Liver (tissue), 3 donors: ENCODE measurements around the gene ADAP1.
"Not testable (repeated sequence)": the region's sequence is repeated elsewhere in the genome, so short reads cannot be mapped to it uniquely, and the experiment has no call there.

ENCODE experiments used
- HNF4A ChIP-seq, 2 donors: conservative IDR thresholded peaks; 2 replicates each; pipeline ENCODE4 v1.6.1; 2016; ENCODE audit warnings: antibody characterized with exemption in 2 of 2, mild to moderate bottlenecking in 2 of 2
- REST ChIP-seq: IDR thresholded peaks from 2 replicates; pipeline ENCODE4 v1.6.1; 2016; ENCODE audit warnings: antibody characterized with exemption, mild to moderate bottlenecking
- TAF1 ChIP-seq: conservative IDR thresholded peaks from 2 replicates; pipeline ENCODE4 v1.6.1; 2016; ENCODE audit warnings: antibody characterized with exemption, mild to moderate bottlenecking
- ZBTB33 ChIP-seq: IDR thresholded peaks from 2 replicates; pipeline ENCODE4 v1.6.1; 2016; ENCODE audit warnings: antibody characterized with exemption
- TF ChIP-seq, protein P1 (sequence below): fragments of 150-350 bp; IDR thresholded peaks from 2 replicates; pipeline ENCODE4 v1.5.1; 2017; ENCODE audit warnings: improper control_type of control experiment, low read depth, low read length; ENCODE audit not compliant: missing input control
- TF ChIP-seq, protein P2 (sequence below): IDR thresholded peaks from 2 replicates; pipeline ENCODE4 v1.6.1; 2016; ENCODE audit warnings: antibody characterized with exemption
- donor health status: healthy.
- donor health status: healthy.

DNA sequence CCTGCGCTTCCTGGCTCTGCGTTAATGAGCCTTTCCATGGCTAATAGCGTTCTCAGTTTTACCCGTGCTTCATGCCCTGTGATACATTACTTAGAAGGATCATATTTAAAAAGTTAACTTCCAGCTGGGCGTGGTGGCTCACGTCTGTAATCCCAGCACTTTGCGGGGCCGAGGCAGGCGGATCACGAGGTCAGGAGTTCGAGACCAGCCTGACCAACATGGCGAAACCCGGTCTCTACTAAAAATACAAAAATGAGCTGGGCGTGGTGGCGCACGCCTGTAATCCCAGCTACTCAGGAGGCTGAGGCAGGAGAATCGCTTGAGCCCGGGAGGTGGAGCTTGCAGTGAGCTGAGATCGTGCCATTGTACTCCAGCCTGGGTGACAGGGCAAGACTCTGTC is 81.8 kb downstream of the ADAP1 start:
- TF ChIP-seq ZBTB33; REST; TAF1; HNF4A (conservative IDR thresholded peaks at IDR 0.05): not testable (repeated sequence)
- TF ChIP-seq, protein P1, sequence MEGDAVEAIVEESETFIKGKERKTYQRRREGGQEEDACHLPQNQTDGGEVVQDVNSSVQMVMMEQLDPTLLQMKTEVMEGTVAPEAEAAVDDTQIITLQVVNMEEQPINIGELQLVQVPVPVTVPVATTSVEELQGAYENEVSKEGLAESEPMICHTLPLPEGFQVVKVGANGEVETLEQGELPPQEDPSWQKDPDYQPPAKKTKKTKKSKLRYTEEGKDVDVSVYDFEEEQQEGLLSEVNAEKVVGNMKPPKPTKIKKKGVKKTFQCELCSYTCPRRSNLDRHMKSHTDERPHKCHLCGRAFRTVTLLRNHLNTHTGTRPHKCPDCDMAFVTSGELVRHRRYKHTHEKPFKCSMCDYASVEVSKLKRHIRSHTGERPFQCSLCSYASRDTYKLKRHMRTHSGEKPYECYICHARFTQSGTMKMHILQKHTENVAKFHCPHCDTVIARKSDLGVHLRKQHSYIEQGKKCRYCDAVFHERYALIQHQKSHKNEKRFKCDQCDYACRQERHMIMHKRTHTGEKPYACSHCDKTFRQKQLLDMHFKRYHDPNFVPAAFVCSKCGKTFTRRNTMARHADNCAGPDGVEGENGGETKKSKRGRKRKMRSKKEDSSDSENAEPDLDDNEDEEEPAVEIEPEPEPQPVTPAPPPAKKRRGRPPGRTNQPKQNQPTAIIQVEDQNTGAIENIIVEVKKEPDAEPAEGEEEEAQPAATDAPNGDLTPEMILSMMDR: not testable (repeated sequence)
- TF ChIP-seq, protein P2, sequence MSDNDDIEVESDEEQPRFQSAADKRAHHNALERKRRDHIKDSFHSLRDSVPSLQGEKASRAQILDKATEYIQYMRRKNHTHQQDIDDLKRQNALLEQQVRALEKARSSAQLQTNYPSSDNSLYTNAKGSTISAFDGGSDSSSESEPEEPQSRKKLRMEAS: not testable (repeated sequence)
